HG02610 (cell line): Measurements from ENCODE around the gene NGRN.
A peak's percentile ranks its signal among the peaks of the same experiment; 100 is the strongest.
"Not testable (repeated sequence)": the region's sequence is repeated elsewhere in the genome, so short reads cannot be mapped to it uniquely, and the experiment has no call there.

ENCODE experiments used
- ATAC-seq: cut with Tn5 transposase; IDR thresholded peaks from one replicate; pipeline ENCODE4 v1.9.1; 2021; ENCODE audit warnings: mild to moderate bottlenecking, moderate library complexity; ENCODE audit not compliant: unreplicated experiment

NGRN gene

GRCh38 chr15:90280743-90281142, 15.3 kb downstream of the NGRN start:
- not testable (repeated sequence) for ATAC-seq

GRCh38 chr15:90281637-90282036, 16.2 kb downstream of the NGRN start:
- ATAC-seq = not testable (repeated sequence)

GRCh38 chr15:90286678-90287077, 21.2 kb downstream of the NGRN start:
- ATAC-seq = no peak

- no peak for ATAC-seq
These were observed 21.6 kb downstream of the NGRN start for GRCh38 chr15:90287101-90287500.

GRCh38 chr15:90287946-90288345, 22.5 kb downstream of the NGRN start:
- no peak for ATAC-seq

- ATAC-seq = no peak
These were observed 26.3 kb downstream of the NGRN start for GRCh38 chr15:90291679-90292356.

- not testable (repeated sequence) for ATAC-seq
These were observed 27.8 kb downstream of the NGRN start for GRCh38 chr15:90293040-90293810.

- no peak for ATAC-seq
These were observed 28.7 kb downstream of the NGRN start for GRCh38 chr15:90294159-90294558.

- ATAC-seq = no peak
These were observed 29.3 kb downstream of the NGRN start for GRCh38 chr15:90294601-90295269.

GRCh38 chr15:90295270-90295648, 29.8 kb downstream of the NGRN start:
- no peak for ATAC-seq

GRCh38 chr15:90296316-90296884, 30.9 kb downstream of the NGRN start:
- ATAC-seq = not testable (repeated sequence)

GRCh38 chr15:90297021-90297420, 31.5 kb downstream of the NGRN start:
- ATAC-seq = no peak

GRCh38 chr15:90300541-90300940, 35.1 kb downstream of the NGRN start:
- ATAC-seq = no peak

- ATAC-seq = no peak
These were observed 35.7 kb downstream of the NGRN start for GRCh38 chr15:90300988-90301706.

GRCh38 chr15:90301707-90302300, 36.3 kb downstream of the NGRN start:
- no peak for ATAC-seq

- ATAC-seq = not testable (repeated sequence)
These were observed 39.9 kb downstream of the NGRN start for GRCh38 chr15:90305355-90305754.

GRCh38 chr15:90305932-90306331, 40.5 kb downstream of the NGRN start:
- no peak for ATAC-seq

GRCh38 chr15:90306560-90306959, 41.1 kb downstream of the NGRN start:
- peak; percentile 83 for ATAC-seq

GRCh38 chr15:90307661-90308060, 42.2 kb downstream of the NGRN start:
- no peak for ATAC-seq

- ATAC-seq = no peak
These were observed 43.5 kb downstream of the NGRN start for GRCh38 chr15:90309020-90309419.
